Breast epithelium (tissue), 4 donors: ENCODE data around the gene GALNT10. TPM values are rescaled to one million over a fixed set of nuclear protein-coding genes. Genes with fewer than 3 reads are reported as not detected.
A peak's percentile ranks its signal among the peaks of the same experiment; 100 is the strongest.

ENCODE experiments used
- DNase-seq, 2 donors: peaks; one replicate each; pipeline ENCODE4 v3.0.0-alpha.2; 2019; ENCODE audit warnings: low spot score in 2 of 2
- H3K27ac ChIP-seq, 2 donors: fragments of 200-600 bp; sonication (generic) in 1 of 2; one replicate each; pipeline ENCODE4 v1.5.1; 2016 to 2019; ENCODE audit warnings: mild to moderate bottlenecking in 1 of 2
- H3K27me3 ChIP-seq, 2 donors: fragments of 200-600 bp; sonication (generic) in 1 of 2; one replicate each; pipeline versions ENCODE4 v1.5.1 to v1.6.0; 2017 to 2019; ENCODE audit warnings: control low read depth in 1 of 2, mild to moderate bottlenecking in 1 of 2
- H3K36me3 ChIP-seq: fragments of 200-600 bp; one replicate; pipeline ENCODE4 v1.5.1; 2019
- H3K4me1 ChIP-seq, 2 donors: fragments of 200-600 bp; sonication (generic); one replicate each; pipeline ENCODE4 v1.5.1; 2016 to 2019; ENCODE audit warnings: control low read depth in 1 of 2
- H3K4me3 ChIP-seq, 3 donors: fragments of 200-600 bp; sonication (generic); 1 replicate in 2 of 3; 2 replicates in 1 of 3; pipeline ENCODE4 v1.5.1; 2016 to 2019; ENCODE audit warnings: mild to moderate bottlenecking in 3 of 3, moderate library complexity in 2 of 3
- H3K9me3 ChIP-seq, 2 donors: fragments of 200-600 bp; sonication (generic) in 1 of 2; one replicate each; pipeline ENCODE4 v1.5.1; 2016 to 2019; ENCODE audit warnings: control low read depth in 1 of 2
- POLR2A ChIP-seq: fragments of 450-650 bp; IDR thresholded peaks from one replicate; pipeline ENCODE4 v1.6.1; 2016; ENCODE audit warnings: antibody characterized with exemption, mild to moderate bottlenecking, moderate library complexity
- POLR2AphosphoS5 ChIP-seq, 3 donors: sonication (generic); formaldehyde crosslinking; IDR thresholded peaks; one replicate each; pipeline ENCODE4 v1.6.1; 2017; ENCODE audit warnings: antibody characterized with exemption in 3 of 3
- intact Hi-C: fragments of 100-400 bp; cut with DNase I; formaldehyde crosslinking; loops from one replicate; pipeline ENCODE4 v1.15.1; 2023; ENCODE audit warnings: low total_unique reads
- total RNA-seq, 3 donors: library from RNA; depleted of rRNA; stranded (reverse); fragments of >200 nt; gene quantifications; one replicate each; pipeline ENCODE4 v1.1.0, GENCODE V29; 2016
- TF ChIP-seq, protein P1 (sequence below), 3 donors: fragments of 450-650 bp; IDR thresholded peaks; one replicate each; pipeline ENCODE4 v1.5.1; 2016 to 2017; ENCODE audit warnings: antibody characterized with exemption in 3 of 3, mild to moderate bottlenecking in 3 of 3, moderate library complexity in 3 of 3

The GALNT10 gene
- total RNA-seq, 3 donors from 2014 or later: 32.8 to 67.2 (median 34.1) TPM

DNA sequence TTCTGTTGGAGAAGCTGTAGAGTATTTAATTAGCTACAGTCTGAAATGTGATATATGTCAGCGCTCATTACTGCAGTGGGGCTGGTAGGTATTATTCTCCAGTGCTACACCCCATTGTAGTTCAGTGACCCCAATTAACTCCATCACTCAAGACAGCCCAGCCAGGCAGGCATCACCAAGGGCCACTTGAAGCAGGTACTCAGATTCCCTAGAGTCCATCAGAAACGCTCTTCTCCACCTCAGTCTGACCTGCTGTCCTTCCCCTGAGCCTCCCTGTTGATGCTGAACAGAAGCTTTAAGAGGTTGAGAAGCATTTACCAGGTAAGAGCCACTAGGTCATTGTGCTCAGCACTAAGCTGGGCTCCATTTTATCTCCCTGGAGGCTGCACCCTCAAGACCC, 71.8 kb downstream of the GALNT10 start:
- no peaks in the 10 kb centered on the region for H3K27me3 ChIP-seq
- TF ChIP-seq POLR2A (no peak), POLR2AphosphoS5 (IDR thresholded peaks at IDR 0.05) (no peak)
- TF ChIP-seq, protein P1, sequence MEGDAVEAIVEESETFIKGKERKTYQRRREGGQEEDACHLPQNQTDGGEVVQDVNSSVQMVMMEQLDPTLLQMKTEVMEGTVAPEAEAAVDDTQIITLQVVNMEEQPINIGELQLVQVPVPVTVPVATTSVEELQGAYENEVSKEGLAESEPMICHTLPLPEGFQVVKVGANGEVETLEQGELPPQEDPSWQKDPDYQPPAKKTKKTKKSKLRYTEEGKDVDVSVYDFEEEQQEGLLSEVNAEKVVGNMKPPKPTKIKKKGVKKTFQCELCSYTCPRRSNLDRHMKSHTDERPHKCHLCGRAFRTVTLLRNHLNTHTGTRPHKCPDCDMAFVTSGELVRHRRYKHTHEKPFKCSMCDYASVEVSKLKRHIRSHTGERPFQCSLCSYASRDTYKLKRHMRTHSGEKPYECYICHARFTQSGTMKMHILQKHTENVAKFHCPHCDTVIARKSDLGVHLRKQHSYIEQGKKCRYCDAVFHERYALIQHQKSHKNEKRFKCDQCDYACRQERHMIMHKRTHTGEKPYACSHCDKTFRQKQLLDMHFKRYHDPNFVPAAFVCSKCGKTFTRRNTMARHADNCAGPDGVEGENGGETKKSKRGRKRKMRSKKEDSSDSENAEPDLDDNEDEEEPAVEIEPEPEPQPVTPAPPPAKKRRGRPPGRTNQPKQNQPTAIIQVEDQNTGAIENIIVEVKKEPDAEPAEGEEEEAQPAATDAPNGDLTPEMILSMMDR (IDR thresholded peaks at IDR 0.05): no peak
- no peaks in the 10 kb centered on the region for H3K9me3 ChIP-seq
- no peak overlapping the region for H3K27ac ChIP-seq
- no peaks in the 10 kb centered on the region for H3K36me3 ChIP-seq
- no peak overlapping the region for H3K4me3 ChIP-seq
- H3K4me1 ChIP-seq: no peaks in the 10 kb centered on the region
- intact Hi-C loops: loop anchor here (5.0 kb wide), 1 partner anchor 820 kb away; no protein-coding TSS in a partner anchor
- DNase-seq: no peak

DNA sequence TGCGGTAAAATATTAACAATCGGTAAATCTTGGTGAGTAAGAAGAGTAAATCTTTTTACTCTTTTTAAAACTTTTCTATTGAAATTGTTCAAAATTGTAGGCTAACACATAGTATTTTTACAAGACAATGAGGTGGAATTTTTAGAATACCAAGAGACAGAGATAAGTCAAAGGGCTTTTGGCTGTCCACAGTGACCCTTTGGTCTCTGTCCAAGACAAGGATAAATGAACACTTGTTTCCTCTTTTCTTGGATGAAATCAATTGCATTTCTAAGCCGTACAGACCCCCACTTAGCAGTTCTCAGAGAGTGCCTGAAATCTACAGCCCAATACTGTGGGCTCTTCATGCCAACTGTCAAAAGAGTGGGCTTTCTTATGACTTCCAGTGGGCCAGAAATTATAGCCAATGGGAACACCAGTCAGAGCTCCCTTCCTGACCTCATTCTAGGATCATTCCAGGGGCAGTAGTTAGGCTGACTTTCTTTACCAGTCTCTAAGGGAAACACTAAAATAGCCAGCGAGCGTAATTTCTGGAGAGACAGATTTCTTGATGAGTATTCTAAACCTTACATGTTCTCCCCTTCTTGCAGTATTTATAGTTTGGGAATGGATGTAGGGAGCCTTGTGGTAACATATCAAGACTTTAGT, 74.1 kb downstream of the GALNT10 start:
- Histone ChIP-seq H3K27ac (no peak overlapping the region), H3K27me3 (no peaks in the 10 kb centered on the region), H3K36me3 (no peaks in the 10 kb centered on the region), H3K4me3 (no peak overlapping the region), H3K4me1 (no peaks in the 10 kb centered on the region), H3K9me3 (no peaks in the 10 kb centered on the region)
- intact Hi-C loops: loop anchor here (5.0 kb wide), 1 partner anchor 818 kb away; no protein-coding TSS in a partner anchor
- no peak for TF ChIP-seq POLR2AphosphoS5 (IDR thresholded peaks at IDR 0.05)
- TF ChIP-seq POLR2A: no peak
- TF ChIP-seq, protein P1 (IDR thresholded peaks at IDR 0.05): no peak
- no peak for DNase-seq

DNA sequence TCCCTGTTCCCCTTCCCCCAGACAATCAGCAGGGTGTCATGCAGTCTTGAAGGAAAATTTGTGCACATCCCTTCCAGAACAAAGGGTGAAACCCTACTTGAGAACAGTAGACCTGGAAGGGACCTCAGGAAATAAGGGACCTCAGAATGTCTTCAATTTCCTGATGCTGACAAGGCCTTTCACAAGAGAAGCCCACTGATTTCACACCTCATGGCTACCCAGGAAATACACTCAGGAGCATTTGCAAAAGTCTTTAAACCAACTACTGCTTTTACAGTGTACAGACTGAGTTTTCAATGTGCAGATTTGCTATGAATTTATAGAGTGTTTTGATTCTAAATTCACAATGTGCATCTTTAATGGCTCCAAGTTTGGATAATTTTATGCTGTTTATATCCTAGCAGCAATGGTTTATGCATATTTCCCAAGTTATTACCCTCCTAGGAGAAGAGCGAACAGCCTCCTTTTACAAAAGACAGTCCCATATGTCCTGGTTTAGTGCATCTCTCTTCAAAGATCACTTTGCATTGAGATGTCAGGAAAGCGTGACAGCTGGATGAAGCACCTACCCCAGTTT, 74.8 kb downstream of the GALNT10 start:
- intact Hi-C loops: no loop called here

DNA sequence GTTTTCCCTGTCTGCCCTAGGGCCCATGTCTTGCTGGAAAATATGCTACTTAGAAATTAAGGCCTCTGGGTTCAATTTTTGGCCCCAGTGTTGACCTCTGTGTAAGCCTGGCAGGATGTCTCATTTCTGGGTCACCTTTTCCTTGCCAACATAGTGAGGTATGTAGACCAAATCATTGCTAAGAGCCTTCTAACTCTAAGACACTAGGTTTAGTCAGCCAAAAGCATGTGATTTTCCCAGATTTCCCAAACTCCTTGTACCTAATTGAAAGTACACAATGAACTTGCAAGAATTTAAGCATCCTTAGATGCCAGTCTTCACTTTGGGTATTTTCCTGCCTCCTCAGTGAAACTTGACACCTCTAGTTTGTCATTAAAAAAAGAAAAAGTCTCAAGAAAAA, 77.0 kb downstream of the GALNT10 start:
- DNase-seq: peak in 1 of 2 donors; percentile 20
- Histone ChIP-seq H3K27me3 (no peaks in the 10 kb centered on the region), H3K36me3 (no peaks in the 10 kb centered on the region), H3K4me3 (no peak overlapping the region), H3K9me3 (no peaks in the 10 kb centered on the region), H3K4me1 (peaks cover 0 to 2% of the 10 kb centered on the region in 2 donors), H3K27ac (peak overlapping the region in 1 of 2 donors; percentile 67)
- TF ChIP-seq POLR2AphosphoS5 (IDR thresholded peaks at IDR 0.05): no peak
- TF ChIP-seq, protein P1 (IDR thresholded peaks at IDR 0.05): no peak
- no peak for TF ChIP-seq POLR2A
- intact Hi-C loops: no loop called here

More for the DNA sequence above, 74.8 kb downstream of the GALNT10 start:
- Histone ChIP-seq H3K27ac (no peak overlapping the region), H3K4me1 (no peaks in the 10 kb centered on the region), H3K4me3 (no peak overlapping the region), H3K36me3 (no peaks in the 10 kb centered on the region), H3K27me3 (no peaks in the 10 kb centered on the region), H3K9me3 (no peaks in the 10 kb centered on the region)
- DNase-seq: no peak
- TF ChIP-seq, protein P1 (IDR thresholded peaks at IDR 0.05): no peak

DNA sequence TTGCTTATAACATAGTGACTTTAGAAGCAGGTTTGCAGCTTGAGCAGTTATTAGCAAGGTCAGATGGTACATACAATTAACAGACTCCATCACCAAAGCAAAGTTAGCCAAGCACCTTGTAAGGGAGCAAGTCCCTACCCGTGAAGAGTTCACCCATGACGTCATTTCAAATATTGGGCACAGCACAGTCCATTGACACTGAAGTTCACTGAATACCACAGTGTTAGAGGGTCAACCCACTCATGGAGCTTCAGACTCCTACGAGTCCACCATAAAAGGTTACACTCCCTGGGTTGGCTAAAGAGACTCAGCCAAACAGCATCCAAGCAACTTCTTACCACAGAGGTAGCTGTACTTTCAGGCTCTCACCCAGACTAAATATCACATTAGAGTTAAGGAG, 77.5 kb downstream of the GALNT10 start:
- TF ChIP-seq, protein P1 (IDR thresholded peaks at IDR 0.05): no peak
- no peak for TF ChIP-seq POLR2A
- no peak for TF ChIP-seq POLR2AphosphoS5 (IDR thresholded peaks at IDR 0.05)
- DNase-seq: no peak

More for the DNA sequence above, 77.5 kb downstream of the GALNT10 start:
- Histone ChIP-seq H3K27ac (peak overlapping the region in 1 of 2 donors; percentile 52), H3K4me1 (peaks cover 0 to 7% of the 10 kb centered on the region in 2 donors), H3K9me3 (no peaks in the 10 kb centered on the region), H3K27me3 (no peaks in the 10 kb centered on the region), H3K4me3 (no peak overlapping the region), H3K36me3 (no peaks in the 10 kb centered on the region)
- intact Hi-C loops: no loop called here
